ENCODE results near the gene AHNAK. TPM values are rescaled to one million over a fixed set of nuclear protein-coding genes. Genes with fewer than 3 reads are reported as not detected.
A peak's percentile ranks its signal among the peaks of the same experiment; 100 is the strongest.

Gene AHNAK
- total RNA-seq, 1 donor from 2014 or later, result 246 TPM

DNA sequence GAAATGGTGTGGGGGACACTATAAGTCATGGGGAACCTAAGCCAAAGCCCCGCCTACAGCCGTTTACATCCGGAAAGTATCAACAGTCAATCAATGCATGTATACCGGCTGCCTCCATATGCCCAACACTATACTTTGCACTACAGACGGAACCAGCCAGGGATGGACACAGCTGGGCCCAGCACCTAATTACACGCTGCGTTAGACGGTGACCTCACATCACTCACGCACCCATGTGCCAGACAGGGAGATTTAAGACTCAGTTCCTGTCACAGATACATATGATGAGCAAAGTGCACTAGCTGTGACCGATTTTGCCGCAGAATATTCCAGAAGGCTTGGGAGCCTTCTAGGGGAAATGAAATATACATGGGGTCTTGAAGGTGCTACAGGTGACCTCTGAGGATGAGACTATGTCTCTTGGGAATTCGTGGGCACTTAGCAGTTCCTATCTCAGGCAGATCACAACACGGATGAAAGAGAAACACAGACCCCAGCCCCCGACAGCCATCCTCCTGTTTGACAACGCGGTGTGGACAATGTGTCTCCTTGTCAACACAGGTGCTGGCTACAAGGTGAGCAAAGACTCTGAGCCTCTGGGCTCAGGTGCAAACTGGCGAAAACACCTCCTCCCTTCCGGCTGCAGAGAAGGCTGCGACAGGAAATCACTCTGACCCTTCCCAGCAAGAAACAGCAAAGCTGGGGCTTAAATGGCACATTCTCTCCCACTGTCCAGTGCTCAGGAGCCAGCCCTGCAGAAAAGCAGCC lies 8.0 kb downstream of the AHNAK start:
- peaks cover 57% of the 10 kb centered on the region for H3K4me1 Mint-ChIP-seq
- peak overlapping the region; percentile 63 for H3K4me3 Mint-ChIP-seq
- CTCF ChIA-PET, result interaction anchor here (7.2 to 11.6 kb wide), 2 partner anchors 18 to 115 kb away, joined by 159 to 192 read pairs; no protein-coding TSS in a partner anchor
- H3K27me3 Mint-ChIP-seq, result no peaks in the 10 kb centered on the region
- DNase-seq (no peak), ATAC-seq (ENCODE audit: low read depth) (no peak)
- peaks cover 30% of the 10 kb centered on the region for H3K36me3 Mint-ChIP-seq (ENCODE audit: low read depth)
- H3K9me3 Mint-ChIP-seq, result no peaks in the 10 kb centered on the region
- no peak for TF ChIP-seq CTCF (IDR thresholded peaks at IDR 0.05)
- POLR2A ChIA-PET, result interaction anchor here (1.1 to 10.1 kb wide), 5 partner anchors 14 to 303 kb away, joined by 6 to 183 read pairs (median 10); partner anchors contain the start of gene TUT1
- peak overlapping the region; percentile 97 for H3K27ac Mint-ChIP-seq
- intact Hi-C loops (cut with micrococcal nuclease), result no loop called here

- Mint-ChIP-seq H3K27ac (no peak overlapping the region), H3K9me3 (no peaks in the 10 kb centered on the region), H3K4me3 (no peak overlapping the region), H3K27me3 (no peaks in the 10 kb centered on the region), H3K36me3 (ENCODE audit: low read depth) (peaks cover 52% of the 10 kb centered on the region), H3K4me1 (peaks cover 35% of the 10 kb centered on the region)
- CTCF ChIA-PET, result interaction anchor here (0.6 to 2.1 kb wide), 2 partner anchors 24 to 28 kb away, joined by 4 to 5 read pairs; no protein-coding TSS in a partner anchor
- DNase-seq (no peak), ATAC-seq (ENCODE audit: low read depth) (no peak)
- no peak for TF ChIP-seq CTCF (IDR thresholded peaks at IDR 0.05)
- intact Hi-C loops (cut with micrococcal nuclease), result no loop called here
- POLR2A ChIA-PET, result interaction anchor here (0.7 to 10.1 kb wide), 2 partner anchors 16 to 28 kb away, joined by 3 to 183 read pairs; no protein-coding TSS in a partner anchor
Observed at GRCh38 chr11:62536301-62536957, 10.2 kb downstream of the AHNAK start.

DNA sequence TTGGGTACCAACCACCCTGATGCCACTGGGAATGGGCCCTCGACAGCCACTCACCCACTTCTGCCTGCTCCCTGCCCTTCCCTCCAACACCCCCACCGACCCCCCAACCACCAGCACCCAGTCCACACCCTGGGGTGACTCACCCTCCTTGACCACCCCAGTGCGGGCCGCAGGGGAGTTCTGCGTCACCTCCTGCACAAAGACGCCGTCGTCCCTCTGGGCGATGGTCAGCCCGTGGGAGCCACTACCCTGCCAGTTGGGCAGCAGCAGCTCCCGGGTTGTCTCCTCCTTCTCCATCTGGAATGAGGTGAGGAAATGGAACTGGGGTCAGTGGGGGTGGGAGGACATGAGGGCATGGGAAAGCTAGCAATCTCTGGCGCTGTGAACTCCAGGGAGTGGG lies 10.8 kb downstream of the AHNAK start:
- TF ChIP-seq CTCF (IDR thresholded peaks at IDR 0.05), result no peak
- no peak overlapping the region for H3K27ac Mint-ChIP-seq
- ChIA-PET CTCF (no interaction called here), POLR2A (interaction anchor here (0.7 to 10.1 kb wide), 2 partner anchors 17 to 134 kb away, joined by 4 to 183 read pairs; no protein-coding TSS in a partner anchor)
- peaks cover 58% of the 10 kb centered on the region for H3K36me3 Mint-ChIP-seq (ENCODE audit: low read depth)
- DNase-seq, result no peak
- peaks cover 29% of the 10 kb centered on the region for H3K4me1 Mint-ChIP-seq
- H3K4me3 Mint-ChIP-seq, result no peak overlapping the region
- intact Hi-C loops (cut with micrococcal nuclease), result no loop called here
- ATAC-seq (ENCODE audit: low read depth), result no peak
- no peaks in the 10 kb centered on the region for H3K9me3 Mint-ChIP-seq
- H3K27me3 Mint-ChIP-seq, result no peaks in the 10 kb centered on the region

GRCh38 chr11:62534779-62535545 lies 11.6 kb downstream of the AHNAK start:
- TF ChIP-seq CTCF (IDR thresholded peaks at IDR 0.05), result no peak
- H3K9me3 Mint-ChIP-seq, result no peaks in the 10 kb centered on the region
- H3K27me3 Mint-ChIP-seq, result no peaks in the 10 kb centered on the region
- no peak overlapping the region for H3K4me3 Mint-ChIP-seq
- ATAC-seq (ENCODE audit: low read depth) (no peak), DNase-seq (no peak)
- intact Hi-C loops (cut with micrococcal nuclease), result no loop called here
- peaks cover 21% of the 10 kb centered on the region for H3K4me1 Mint-ChIP-seq
- H3K27ac Mint-ChIP-seq, result no peak overlapping the region
- ChIA-PET POLR2A (interaction anchor here (0.7 kb wide), 1 partner anchor 133 kb away, joined by 4 read pairs; no protein-coding TSS in a partner anchor), CTCF (no interaction called here)
- H3K36me3 Mint-ChIP-seq (ENCODE audit: low read depth), result peaks cover 66% of the 10 kb centered on the region
